CD1c-positive myeloid dendritic cell (primary cell): ENCODE data around the gene RAPGEF2.
A peak's percentile ranks its signal among the peaks of the same experiment; 100 is the strongest.
"Not testable (repeated sequence)": the region's sequence is repeated elsewhere in the genome, so short reads cannot be mapped to it uniquely, and the experiment has no call there.

Source experiments
- DNase-seq: peaks from one replicate; pipeline ENCODE4 v3.0.0-alpha.2; 2016; ENCODE audit errors: extremely low spot score

RAPGEF2 gene

GRCh38 chr4:159098482-159099127, 4.3 kb upstream of the RAPGEF2 start:
- no peak for DNase-seq

GRCh38 chr4:159101988-159102621, 774 bp upstream of the RAPGEF2 start:
- no peak for DNase-seq

- peak; percentile 53 for DNase-seq
Measured at GRCh38 chr4:159103384-159103990, 608 bp downstream of the RAPGEF2 start.

GRCh38 chr4:159104694-159105414, 2.0 kb downstream of the RAPGEF2 start:
- DNase-seq = peak; percentile 36

GRCh38 chr4:159105761-159106243, 2.9 kb downstream of the RAPGEF2 start:
- peak; percentile 81 for DNase-seq

- DNase-seq = no peak
Measured at GRCh38 chr4:159106636-159107035, 3.8 kb downstream of the RAPGEF2 start.

GRCh38 chr4:159107203-159107925, 4.5 kb downstream of the RAPGEF2 start:
- no peak for DNase-seq

GRCh38 chr4:159108124-159108523, 5.2 kb downstream of the RAPGEF2 start:
- no peak for DNase-seq

GRCh38 chr4:159110961-159111360, 8.1 kb downstream of the RAPGEF2 start:
- no peak for DNase-seq

GRCh38 chr4:159111416-159111815, 8.5 kb downstream of the RAPGEF2 start:
- no peak for DNase-seq

- not testable (repeated sequence) for DNase-seq
Measured at GRCh38 chr4:159113366-159113765, 10.5 kb downstream of the RAPGEF2 start.

- DNase-seq = not testable (repeated sequence)
Measured at GRCh38 chr4:159116098-159116497, 13.2 kb downstream of the RAPGEF2 start.

GRCh38 chr4:159116693-159117092, 13.8 kb downstream of the RAPGEF2 start:
- not testable (repeated sequence) for DNase-seq

GRCh38 chr4:159117564-159117963, 14.7 kb downstream of the RAPGEF2 start:
- DNase-seq = no peak

- no peak for DNase-seq
Measured at GRCh38 chr4:159117968-159118367, 15.1 kb downstream of the RAPGEF2 start.

GRCh38 chr4:159121371-159121770, 18.5 kb downstream of the RAPGEF2 start:
- no peak for DNase-seq

GRCh38 chr4:159126716-159127115, 23.8 kb downstream of the RAPGEF2 start:
- DNase-seq = no peak

- no peak for DNase-seq
Measured at GRCh38 chr4:159127745-159128518, 25.1 kb downstream of the RAPGEF2 start.

GRCh38 chr4:159129814-159130550, 27.1 kb downstream of the RAPGEF2 start:
- no peak for DNase-seq

- DNase-seq = no peak
Measured at GRCh38 chr4:159131564-159131963, 28.7 kb downstream of the RAPGEF2 start.
